GM15510 (cell line): ENCODE data around the gene PLCL2.

ENCODE experiments used
- POLR2A ChIP-seq: IDR thresholded peaks from 3 replicates; pipeline ENCODE4 v1.6.1; 2011; ENCODE audit warnings: borderline replicate concordance; ENCODE audit not compliant: insufficient read length; ENCODE audit errors: extremely low read depth

Gene PLCL2

DNA sequence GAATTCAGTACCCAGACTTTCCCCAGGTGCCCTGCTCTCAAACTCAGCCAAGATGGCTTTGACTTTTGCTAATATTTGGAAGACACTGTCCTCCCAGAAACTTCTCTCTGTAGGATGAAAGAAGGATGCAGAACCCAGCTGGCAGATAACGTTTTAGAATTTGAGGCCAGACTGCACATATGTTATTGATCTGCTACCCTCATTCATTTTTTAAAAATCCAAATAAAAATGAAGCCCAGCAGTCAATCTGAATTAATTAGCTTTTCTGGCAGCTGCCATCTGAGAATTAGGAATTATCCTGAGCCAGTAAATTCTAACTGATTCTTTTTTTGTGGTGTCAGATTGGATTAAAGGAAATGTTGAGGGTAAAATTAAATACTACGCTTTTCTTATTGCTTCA lies 236.6 kb downstream of the PLCL2 start:
- no peak for TF ChIP-seq POLR2A

DNA sequence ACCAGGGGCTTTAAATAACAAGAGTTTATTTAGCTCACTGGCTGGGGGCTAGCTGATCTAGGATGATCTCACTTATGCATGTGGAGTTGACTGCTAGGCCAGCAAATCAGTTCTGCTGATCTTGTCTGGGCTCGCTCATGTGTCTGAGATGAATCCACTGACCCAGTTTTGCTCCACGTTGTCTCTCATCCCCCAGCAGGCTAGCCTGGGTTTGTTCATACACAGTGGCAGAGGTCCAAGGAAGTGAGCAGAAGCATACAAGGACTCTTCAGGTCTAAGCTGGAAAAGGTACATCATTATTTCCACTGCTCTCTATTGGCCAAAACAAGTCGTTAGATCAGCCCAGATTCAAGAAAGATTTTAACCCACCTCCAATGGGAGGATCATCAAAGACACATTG lies 238.0 kb downstream of the PLCL2 start:
- TF ChIP-seq POLR2A: no peak

DNA sequence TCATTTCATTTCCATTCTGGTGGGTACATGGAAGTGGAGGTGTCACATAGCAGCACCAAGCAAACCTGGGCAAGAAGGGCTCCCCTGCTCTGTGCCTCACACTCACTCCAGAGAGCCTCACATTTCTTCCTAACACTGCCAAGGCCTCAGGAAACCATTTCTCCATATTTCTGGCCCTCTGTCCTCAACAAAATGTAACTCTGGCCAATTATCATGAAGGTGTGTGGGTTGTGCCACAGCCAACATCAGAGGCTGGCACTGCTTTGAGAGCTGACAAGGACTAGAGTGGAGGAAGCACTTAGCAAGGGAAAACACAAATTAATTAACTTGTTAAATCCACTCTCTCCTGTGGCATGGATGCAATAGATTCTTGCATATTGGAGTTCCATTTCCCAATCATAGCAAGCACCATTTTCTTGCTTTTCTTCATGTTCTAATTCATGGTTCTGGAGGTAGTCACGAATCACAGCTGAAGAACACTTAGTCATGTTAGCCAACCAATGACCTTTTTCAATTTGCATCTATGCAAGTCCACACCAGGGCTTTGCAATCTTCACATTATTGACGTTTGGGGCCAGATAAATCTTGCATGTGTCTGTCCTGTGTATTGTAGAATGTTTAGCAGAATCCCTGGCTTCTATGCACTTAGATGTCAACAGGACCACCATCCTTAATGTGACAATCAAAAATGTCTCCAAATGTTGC lies 241.1 kb downstream of the PLCL2 start:
- no peak for TF ChIP-seq POLR2A

DNA sequence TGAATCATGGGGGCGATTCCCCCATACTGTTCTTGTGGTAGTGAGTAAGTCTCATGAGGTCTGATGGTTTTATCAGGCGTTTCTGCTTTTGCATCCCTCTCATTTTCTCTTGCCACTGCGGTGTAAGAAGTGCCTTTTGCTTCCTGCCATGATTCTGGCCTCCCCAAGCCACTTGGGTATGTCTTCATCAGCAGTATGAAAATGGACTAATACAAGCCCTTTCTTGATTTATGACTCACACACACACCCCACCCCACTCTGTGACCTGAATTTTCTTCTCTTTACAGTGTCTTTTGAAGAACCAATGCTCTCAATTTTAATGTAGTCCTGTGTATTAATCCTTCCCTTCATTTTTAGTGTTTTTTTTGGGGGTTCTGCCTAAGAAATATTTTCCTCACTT lies 244.8 kb downstream of the PLCL2 start:
- TF ChIP-seq POLR2A: no peak

DNA sequence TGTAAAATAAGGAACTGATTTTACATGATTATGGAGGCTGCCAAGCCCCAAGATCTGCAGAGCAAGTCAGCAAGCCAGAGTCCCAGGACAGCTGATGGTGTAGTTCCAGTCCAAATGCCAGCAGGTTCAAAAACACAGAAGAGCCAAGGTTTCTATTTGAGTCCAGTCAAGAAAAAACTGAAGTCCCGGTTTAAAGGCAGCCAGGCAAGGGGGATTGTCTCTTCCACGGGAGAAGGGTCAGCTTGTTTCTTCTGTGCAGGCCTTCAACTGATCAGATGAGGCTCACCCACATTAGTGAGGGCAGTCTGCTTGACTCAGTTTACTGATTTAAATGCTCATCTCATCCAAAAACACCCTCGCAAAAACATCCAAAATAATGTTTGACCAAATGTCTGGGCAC lies 246.2 kb downstream of the PLCL2 start:
- TF ChIP-seq POLR2A: no peak

DNA sequence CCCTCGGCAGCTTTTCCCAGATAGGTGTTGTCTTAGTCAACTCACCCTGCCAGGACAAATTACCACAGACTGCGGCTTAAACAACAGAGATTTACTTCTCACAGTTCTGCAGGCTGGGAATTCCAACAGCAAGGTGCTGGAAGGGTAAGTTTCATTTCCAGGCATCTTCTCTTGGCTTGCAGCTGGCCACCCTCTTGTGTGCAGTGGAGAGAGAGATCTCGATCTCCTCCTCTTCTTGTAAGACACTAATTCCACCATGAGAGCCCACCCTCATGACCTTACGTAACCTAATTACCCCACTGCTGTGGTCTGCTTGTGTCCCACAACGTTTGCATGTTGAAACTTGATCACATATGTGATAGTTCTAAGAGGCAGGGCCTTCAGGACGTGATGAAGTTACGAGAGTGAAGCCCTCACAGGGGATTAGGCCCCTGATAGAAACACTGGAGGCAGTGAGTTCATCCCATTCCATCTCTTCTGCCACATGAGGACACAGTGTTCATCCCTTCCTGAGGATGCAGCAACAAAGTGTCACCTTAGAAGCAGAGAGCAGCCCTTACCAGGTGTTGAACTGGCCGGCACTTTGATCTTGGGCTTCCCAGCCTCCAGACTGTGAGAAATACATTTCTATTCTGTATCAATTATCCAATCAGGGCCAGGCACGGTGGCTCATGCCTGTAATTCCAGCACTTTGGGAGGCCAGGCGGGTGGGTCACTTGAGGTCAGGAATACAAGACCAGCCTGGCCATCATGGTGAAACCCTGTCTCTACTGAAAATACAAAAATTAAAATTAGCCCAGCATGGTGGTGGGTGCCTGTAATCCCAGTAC lies 247.7 kb downstream of the PLCL2 start:
- TF ChIP-seq POLR2A: no peak

DNA sequence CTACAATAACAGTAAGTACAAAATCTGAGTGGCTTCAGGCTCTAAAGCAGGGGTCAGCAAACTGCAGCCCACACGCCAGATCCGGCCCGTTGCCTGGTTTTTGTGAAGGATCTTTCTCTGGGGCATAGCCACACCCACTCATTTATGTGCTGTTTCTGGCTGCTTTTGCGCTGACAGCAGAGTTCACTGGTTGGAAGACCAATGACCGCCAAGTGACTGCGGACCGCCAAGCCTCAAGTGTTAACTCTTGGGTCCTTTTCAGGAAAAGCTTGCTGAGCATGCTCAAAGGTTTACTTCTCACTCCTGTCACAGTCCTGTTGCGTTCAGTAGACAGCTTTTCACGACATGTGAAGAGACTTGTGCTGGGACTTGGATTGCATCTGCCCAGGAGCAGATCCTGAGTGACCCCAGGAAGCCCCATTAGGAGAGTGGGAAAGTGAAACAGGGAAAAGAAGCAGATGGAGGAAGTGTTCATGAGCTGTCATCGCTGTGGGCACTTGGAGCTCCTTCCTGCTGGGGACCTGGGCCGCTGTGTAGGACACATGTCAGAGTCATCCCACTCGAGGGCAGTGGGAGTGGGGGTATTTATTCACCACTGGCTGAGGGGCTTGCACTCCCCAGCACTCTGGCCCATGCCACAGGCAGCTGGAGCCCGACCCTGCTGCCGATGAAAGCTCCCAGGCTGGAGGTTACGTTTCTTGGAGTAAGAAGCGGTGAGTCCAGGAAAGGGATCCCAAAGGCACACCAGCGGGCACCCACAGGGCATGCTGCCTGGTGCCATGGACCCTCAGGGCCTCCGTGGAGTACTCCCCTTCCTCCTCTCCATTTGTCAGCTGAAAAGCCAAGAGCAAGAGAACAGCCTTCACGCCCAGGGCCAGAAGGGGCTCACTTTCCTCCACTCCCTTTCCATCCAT lies 249.1 kb downstream of the PLCL2 start:
- TF ChIP-seq POLR2A: no peak

DNA sequence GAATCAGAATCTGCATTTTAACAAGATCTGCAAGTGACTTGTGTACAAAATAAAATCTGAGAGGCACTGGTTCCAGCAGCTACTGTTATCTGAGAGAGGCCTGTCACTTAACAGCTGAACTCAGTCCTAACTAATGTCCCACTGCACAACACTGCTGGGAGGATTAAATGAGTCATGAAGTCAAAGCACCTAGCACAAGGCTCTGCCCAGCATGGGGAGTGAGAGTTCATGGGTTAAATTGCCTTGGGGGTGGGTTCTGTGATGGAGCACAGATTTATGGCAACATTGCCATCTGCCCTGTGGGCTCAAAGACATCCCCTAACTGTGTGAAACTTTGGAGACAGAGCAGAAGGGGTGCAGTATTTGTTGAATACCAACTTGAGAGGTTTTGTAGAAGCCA lies 250.9 kb downstream of the PLCL2 start:
- no peak for TF ChIP-seq POLR2A

DNA sequence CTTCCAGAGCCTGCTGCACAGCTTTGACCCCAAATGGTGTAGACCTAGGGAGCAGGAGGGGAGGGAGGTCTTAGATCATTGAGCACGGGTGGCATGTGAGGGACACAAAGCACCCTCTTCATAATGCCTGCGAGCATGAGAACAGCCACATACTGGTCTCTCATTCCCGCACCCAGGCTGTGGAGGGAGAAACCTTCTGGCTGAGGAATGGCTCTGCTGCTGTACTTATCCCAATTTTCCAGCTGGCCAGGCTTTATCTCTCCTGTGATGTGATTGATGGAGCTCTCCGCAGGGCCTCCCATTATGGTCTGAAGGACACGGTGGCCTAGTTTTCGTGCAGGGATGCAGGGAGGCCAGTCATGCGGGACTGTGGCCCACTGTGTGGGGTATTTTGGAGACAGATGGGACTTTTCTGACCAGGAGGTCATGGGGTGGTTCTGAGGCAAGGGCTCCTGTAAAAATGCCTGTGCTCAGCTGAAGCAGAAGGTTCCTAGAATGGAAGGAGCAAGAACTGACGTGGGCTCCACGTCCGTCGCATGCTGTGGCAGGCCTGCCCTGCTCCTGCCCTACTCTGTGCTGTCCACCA lies 251.5 kb downstream of the PLCL2 start:
- no peak for TF ChIP-seq POLR2A

DNA sequence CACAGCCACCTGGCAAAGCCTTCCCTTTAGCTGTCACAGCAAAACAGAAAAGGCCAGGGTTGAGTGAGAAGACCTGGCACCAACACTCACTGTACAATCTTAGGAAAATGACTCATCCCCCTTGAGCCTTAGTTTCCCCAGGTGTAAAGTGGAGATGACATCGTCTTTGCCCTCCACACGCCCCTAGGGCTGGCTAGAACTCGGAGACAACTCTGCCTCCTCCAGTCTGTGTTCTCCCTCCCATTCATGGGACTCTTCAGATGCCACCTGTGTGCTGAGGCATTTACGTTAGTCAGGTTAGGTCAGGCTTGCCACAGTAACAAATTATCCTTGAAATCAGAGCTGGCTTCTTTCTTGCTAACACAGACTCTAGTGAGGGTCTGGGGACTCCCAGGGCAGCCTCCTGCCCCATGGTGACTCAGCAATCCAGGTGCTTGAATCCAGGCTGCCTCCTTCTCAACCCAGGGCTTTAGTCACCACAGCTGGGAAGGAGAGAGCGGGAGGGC lies 252.6 kb downstream of the PLCL2 start:
- TF ChIP-seq POLR2A: no peak

DNA sequence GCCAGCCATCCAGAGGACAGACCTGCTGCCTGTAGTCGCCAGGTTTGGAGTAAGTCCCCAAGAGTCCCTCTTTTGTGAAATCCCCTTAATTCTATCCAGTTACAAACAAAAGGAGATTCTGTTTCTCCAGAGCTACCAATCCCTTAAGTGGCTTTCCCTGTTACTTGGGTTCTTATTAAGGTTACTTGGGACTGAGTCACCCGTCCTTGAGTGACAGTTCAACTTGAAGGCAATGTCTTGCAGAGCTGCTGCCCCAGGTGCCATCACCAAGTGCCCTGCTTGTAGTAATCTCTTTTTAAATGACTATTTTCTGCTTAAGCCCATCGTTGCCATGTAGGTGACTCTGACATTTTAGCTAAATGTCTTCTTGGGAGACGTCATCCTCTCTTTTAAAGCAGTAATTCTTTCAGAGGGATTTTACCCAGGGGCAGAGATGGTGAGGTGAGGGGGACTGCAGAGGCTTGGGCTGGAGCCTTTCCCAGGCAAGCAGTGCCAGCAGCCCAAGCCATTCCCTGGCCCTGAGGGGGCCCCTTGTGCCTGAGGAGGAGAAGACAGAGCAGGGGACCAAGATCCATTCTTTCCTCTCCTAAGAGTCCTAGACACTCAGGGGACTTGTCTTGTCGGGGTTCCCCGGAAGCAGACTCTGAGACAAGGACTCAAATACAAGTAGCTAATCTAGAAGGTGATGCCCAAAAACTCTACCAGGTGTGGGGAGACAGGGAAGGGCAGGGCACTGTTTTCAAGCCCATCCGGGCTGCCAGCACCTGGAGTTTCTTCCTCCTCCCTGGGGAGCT lies 253.7 kb downstream of the PLCL2 start:
- TF ChIP-seq POLR2A: no peak
